Hepatocyte (in vitro differentiated cells): Measurements from ENCODE around the gene FTH1. TPM values are rescaled to one million over a fixed set of nuclear protein-coding genes. Genes with fewer than 3 reads are reported as not detected.

ENCODE experiments used
- DNase-seq: peaks from one replicate; pipeline ENCODE4 v3.0.0-alpha.2; 2016; ENCODE audit warnings: low spot score
- H2AFZ ChIP-seq: fragments of 200-600 bp; sonication (generic); 2 replicates; pipeline ENCODE4 v1.6.0; 2016; ENCODE audit warnings: antibody characterized with exemption, mild to moderate bottlenecking
- H3K27ac ChIP-seq: fragments of 200-600 bp; sonication (generic); 2 replicates; pipeline ENCODE4 v1.5.1; 2016; ENCODE audit warnings: mild to moderate bottlenecking
- H3K27me3 ChIP-seq: fragments of 200-600 bp; sonication (generic); 2 replicates; pipeline ENCODE4 v1.6.1; 2016
- H3K36me3 ChIP-seq: fragments of 200-600 bp; sonication (generic); replicated peaks from 2 replicates; pipeline ENCODE4 v1.5.1; 2016; ENCODE audit warnings: low read depth; ENCODE audit not compliant: insufficient read depth
- H3K4me1 ChIP-seq: fragments of 200-600 bp; sonication (generic); 2 replicates; pipeline ENCODE4 v1.5.1; 2016; ENCODE audit warnings: mild to moderate bottlenecking, moderate library complexity; ENCODE audit not compliant: insufficient read depth
- H3K4me2 ChIP-seq: fragments of 200-600 bp; sonication (generic); 2 replicates; pipeline ENCODE4 v1.6.0; 2016
- H3K4me3 ChIP-seq: fragments of 200-600 bp; sonication (generic); 2 replicates; pipeline ENCODE4 v1.5.1; 2016; ENCODE audit warnings: mild to moderate bottlenecking
- H3K79me2 ChIP-seq: fragments of 200-600 bp; sonication (generic); 2 replicates; pipeline ENCODE4 v1.6.0; 2017; ENCODE audit warnings: mild to moderate bottlenecking
- H3K9me2 ChIP-seq: fragments of 200-600 bp; sonication (generic); replicated peaks from 2 replicates; pipeline ENCODE4 v1.6.0; 2017; ENCODE audit warnings: mild to moderate bottlenecking; ENCODE audit not compliant: insufficient read depth
- H3K9me3 ChIP-seq: fragments of 200-600 bp; sonication (generic); 2 replicates; pipeline ENCODE4 v1.5.1; 2016; ENCODE audit warnings: low read depth, mild to moderate bottlenecking
- H4K20me1 ChIP-seq: fragments of 200-600 bp; sonication (generic); 2 replicates; pipeline ENCODE4 v1.6.0; 2016; ENCODE audit warnings: mild to moderate bottlenecking; ENCODE audit not compliant: insufficient read depth, poor library complexity, severe bottlenecking
- EZH2 ChIP-seq: fragments of 200-600 bp; sonication (generic); IDR thresholded peaks from 2 replicates; pipeline ENCODE4 v1.6.1; 2016; ENCODE audit warnings: antibody characterized with exemption, mild to moderate bottlenecking, borderline replicate concordance
- EZH2phosphoT487 ChIP-seq: fragments of 200-600 bp; sonication (generic); IDR thresholded peaks from one replicate; pipeline ENCODE4 v1.6.1; 2018; ENCODE audit warnings: antibody characterized with exemption, mild to moderate bottlenecking, low read depth, moderate library complexity; ENCODE audit not compliant: unreplicated experiment, severe bottlenecking
- WGBS: methylation state at CpG from one replicate; pipeline ENCODE4 v1.1.6; 2016; ENCODE audit warnings: low lambda C conversion rate; ENCODE audit errors: missing lambda C conversion rate; 5-methylcytosine and 5-hydroxymethylcytosine counted together
- polyA plus RNA-seq: library from polyadenylated mRNA; unstranded; fragments of >200 nt; fragmentation: Nextera tagmentation; extraction: Ambion mirVana; gene quantifications from 2 replicates; pipeline ENCODE4 v1.2.1, GENCODE V29; 2016
- total RNA-seq: library from RNA; depleted of rRNA; stranded (reverse); fragments of >200 nt; gene quantifications from 2 replicates; pipeline ENCODE4 v1.2.3, GENCODE V29; 2014
- TF ChIP-seq, protein P1 (sequence below): fragments of 200-600 bp; sonication (generic); IDR thresholded peaks from 2 replicates; pipeline ENCODE4 v1.5.1; 2016; ENCODE audit warnings: antibody characterized with exemption, mild to moderate bottlenecking; ENCODE audit not compliant: poor library complexity

The FTH1 gene
- total and polyA plus RNA-seq, 2 experiments from 2014 or later = 1,071 to 8,694 TPM

DNA sequence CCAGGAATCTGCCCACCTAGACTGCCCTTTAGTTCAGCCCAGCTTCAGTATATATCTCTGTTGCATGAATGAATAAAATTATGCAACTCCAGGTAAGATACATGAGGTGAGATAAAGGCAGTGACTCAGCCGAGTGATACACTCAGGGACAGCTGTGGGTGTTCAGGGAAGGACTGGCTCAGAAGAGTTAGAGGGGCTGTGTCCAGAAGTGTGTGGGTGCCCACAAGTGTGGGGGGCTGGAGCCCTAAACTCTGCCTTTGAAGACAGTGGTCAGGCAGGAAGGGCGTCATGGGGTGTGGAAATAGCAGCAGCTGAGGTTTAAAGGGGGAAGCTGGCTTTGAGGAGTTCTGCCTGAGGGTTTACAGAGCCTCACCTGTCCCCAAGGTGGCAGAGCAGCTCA lies 8.3 kb downstream of the FTH1 start:
- no peaks in the 10 kb centered on the region for H3K36me3 ChIP-seq
- H3K27ac ChIP-seq = peak overlapping the region; percentile 56

DNA sequence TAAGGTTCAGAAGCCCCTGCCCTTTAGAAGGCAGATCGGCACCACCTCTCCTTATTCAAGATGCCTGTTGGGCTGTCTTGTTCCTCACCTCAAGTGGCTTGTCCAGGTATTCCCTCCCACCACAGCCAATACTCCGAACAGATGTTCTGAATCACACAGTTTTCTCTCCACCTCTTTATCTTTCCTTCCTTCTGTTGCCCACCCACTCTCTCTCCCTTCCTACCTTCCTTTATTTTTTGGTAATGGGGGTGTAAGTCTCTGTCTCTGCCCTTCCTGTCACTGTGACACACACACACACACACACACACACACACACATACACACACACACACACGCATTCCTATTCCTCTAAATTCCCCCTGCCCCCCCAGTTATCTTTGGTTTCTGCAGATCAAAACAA lies 8.8 kb downstream of the FTH1 start:
- Histone ChIP-seq H3K36me3 (no peaks in the 10 kb centered on the region), H3K79me2 (no peaks in the 10 kb centered on the region), H3K4me3 (no peak overlapping the region), H3K9me2 (no peaks in the 10 kb centered on the region), H2AFZ (no peak overlapping the region), H3K4me2 (no peak overlapping the region), H3K9me3 (no peaks in the 10 kb centered on the region), H3K4me1 (peaks cover 34% of the 10 kb centered on the region), H4K20me1 (no peaks in the 10 kb centered on the region), H3K27ac (no peak overlapping the region), H3K27me3 (no peaks in the 10 kb centered on the region)
- DNase-seq = no peak
- TF ChIP-seq EZH2 = no peak
- no peak for TF ChIP-seq EZH2phosphoT487
- TF ChIP-seq, protein P1, sequence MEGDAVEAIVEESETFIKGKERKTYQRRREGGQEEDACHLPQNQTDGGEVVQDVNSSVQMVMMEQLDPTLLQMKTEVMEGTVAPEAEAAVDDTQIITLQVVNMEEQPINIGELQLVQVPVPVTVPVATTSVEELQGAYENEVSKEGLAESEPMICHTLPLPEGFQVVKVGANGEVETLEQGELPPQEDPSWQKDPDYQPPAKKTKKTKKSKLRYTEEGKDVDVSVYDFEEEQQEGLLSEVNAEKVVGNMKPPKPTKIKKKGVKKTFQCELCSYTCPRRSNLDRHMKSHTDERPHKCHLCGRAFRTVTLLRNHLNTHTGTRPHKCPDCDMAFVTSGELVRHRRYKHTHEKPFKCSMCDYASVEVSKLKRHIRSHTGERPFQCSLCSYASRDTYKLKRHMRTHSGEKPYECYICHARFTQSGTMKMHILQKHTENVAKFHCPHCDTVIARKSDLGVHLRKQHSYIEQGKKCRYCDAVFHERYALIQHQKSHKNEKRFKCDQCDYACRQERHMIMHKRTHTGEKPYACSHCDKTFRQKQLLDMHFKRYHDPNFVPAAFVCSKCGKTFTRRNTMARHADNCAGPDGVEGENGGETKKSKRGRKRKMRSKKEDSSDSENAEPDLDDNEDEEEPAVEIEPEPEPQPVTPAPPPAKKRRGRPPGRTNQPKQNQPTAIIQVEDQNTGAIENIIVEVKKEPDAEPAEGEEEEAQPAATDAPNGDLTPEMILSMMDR = no peak
- 60% methylated on average over 3 of the region's 3 CpGs for WGBS

More for the DNA sequence above, 8.3 kb downstream of the FTH1 start:
- Histone ChIP-seq H3K4me1 (peaks cover 34% of the 10 kb centered on the region), H3K27me3 (no peaks in the 10 kb centered on the region), H3K9me2 (no peaks in the 10 kb centered on the region), H3K9me3 (no peaks in the 10 kb centered on the region), H3K4me3 (no peak overlapping the region), H3K79me2 (peaks cover 2% of the 10 kb centered on the region), H3K4me2 (no peak overlapping the region), H4K20me1 (peaks cover 2% of the 10 kb centered on the region), H2AFZ (no peak overlapping the region)
- TF ChIP-seq, protein P1 = peak; percentile 2
- TF ChIP-seq EZH2 = no peak
- DNase-seq = no peak
- WGBS = 30% methylated on average over 2 of the region's 2 CpGs

DNA sequence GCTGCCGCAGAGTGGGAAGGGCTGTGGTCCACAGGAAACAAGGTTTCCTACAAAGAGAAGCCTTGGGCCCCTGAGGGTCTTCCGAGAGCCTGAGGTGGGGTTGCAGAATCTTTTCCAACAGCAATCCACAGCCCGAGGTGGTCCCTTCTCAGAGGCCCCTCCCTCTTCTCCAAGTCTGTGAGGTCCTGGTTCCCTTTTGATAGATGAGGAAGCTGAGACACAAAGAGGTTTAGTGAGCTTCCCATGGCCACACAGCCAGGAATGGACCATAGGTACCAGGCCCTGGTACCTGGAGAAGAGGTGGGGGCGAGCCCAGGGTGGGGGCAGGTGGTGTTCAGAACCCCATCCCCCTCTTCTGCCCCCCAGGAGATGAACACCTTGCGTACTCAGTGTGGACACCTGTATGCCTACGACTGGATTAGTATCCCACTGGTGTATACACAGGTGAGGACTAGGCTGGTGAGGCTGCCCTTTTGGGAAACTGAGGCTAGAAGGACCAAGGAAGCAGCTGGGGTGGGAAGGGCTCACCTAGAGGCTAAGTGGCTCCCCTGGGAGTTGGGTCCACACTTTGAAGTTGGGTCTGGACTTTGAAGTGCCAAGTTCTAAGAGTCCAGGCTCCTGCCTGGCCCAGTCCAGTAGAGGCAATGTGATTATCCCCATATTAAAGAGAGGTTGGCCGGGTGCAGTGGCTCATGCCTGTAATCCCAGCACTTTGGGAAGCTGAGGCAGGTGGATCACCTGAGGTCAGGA lies 10.2 kb downstream of the FTH1 start:
- Histone ChIP-seq H3K79me2 (no peaks in the 10 kb centered on the region), H2AFZ (no peak overlapping the region), H3K4me1 (peaks cover 30% of the 10 kb centered on the region), H3K4me3 (no peak overlapping the region), H3K27me3 (no peaks in the 10 kb centered on the region), H4K20me1 (no peaks in the 10 kb centered on the region), H3K27ac (no peak overlapping the region), H3K9me2 (no peaks in the 10 kb centered on the region), H3K4me2 (no peak overlapping the region), H3K9me3 (no peaks in the 10 kb centered on the region), H3K36me3 (no peaks in the 10 kb centered on the region)
- 98% methylated on average over 7 of the region's 7 CpGs for WGBS
- no peak for DNase-seq
- TF ChIP-seq EZH2 (no peak), EZH2phosphoT487 (no peak)
- TF ChIP-seq, protein P1 = no peak
